HG02763 (cell line): ENCODE data around the gene MAPK7.
"Not testable (repeated sequence)": the region's sequence is repeated elsewhere in the genome, so short reads cannot be mapped to it uniquely, and the experiment has no call there.

ENCODE experiments used
- ATAC-seq: cut with Tn5 transposase; IDR thresholded peaks from one replicate; pipeline ENCODE4 v1.9.1; 2021; ENCODE audit warnings: mild to moderate bottlenecking, moderate library complexity; ENCODE audit not compliant: unreplicated experiment

MAPK7 gene

DNA sequence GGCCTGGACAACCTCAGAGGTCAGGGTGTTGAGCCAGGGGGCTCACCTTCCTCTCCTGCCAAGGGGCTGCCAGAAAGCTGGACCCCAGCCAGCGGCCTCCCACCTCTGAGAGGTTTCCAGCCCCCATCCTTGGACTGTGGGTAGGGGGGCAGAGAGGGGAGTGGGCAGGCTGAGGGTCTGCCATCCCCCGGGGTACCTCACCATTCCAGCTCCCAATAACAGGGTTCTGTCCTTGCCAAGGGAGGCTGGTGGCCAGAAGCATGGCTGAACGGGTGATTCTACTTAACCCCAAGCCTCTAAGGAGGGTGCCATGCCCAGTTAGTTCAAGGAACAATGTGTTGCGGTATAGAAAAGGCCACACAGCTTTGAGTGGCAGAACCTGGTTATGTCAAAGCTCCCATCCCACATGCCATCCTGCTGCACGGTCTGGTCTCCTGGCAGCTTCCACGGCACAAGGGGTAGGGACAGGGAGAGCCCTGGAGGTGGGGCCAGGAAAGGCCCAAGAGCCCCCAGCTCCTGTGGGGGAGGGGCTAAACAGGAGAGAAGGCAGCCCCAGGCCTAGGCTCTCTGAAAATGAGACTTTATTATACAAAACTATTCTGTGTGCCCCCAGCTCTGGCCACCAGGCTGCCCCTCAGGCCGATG lies 35.6 kb upstream of the MAPK7 start:
- no peak for ATAC-seq

- ATAC-seq, result no peak
Observed at GRCh38 chr17:19343256-19343630, 35.1 kb upstream of the MAPK7 start.

DNA sequence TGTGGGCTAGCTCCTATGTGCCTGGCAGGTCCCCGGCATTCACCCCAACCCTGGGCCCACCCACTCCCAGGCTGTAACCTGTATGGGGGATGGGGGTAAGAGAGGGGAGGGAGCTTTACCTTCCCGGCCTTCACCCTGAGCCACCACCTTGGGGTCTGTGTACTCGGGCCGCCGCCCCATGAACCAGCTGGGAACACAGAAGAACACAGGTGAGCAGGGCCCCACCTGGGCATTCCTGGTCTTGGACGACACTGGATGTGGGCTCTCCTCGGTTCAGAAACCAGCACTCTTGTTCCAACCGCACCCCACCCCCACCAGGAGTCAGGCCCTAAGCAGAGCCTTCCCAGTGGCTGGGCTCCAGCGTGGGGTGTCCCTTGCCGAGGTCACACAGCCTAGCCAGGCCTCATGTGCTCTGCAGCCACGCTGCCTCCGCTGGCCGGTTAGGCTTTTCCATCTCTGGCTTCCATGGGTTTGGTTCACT lies 34.6 kb upstream of the MAPK7 start:
- no peak for ATAC-seq

DNA sequence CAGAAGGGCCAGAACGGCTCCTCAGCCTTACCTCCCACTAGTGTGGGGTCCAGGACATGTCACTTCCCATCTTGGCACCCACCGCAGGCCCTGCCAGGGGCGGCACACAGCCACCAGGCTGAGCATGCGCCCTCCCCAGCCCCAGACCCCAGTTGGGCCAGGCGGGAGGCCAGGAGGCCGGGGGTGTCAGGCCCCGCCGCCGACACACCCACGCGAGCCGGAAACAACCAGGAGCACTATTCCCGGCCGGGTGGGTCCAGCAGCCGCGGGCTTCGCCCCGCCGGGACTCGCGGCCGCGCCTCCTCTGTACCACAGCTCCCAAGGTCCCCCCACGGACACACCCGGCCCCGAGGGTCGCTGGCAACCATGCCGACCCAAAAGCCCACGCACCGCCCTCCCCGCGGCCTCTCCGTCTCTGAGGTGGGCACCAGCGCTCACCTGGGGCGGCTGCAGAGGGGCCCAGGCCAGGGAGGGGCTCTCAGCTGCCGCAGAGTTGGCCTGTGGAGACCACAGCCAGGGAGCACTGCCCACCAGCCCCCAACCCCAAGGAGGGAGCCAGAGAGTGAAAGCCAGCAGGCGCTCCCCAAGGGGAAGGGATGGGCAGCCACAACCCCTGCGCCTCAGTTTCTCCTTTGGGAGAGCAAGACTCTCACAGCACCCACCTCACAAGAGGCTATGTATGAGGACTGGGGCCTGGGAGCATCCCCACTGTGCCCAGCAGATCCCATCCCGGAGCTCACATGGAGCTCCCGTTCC lies 33.8 kb upstream of the MAPK7 start:
- ATAC-seq, result no peak

DNA sequence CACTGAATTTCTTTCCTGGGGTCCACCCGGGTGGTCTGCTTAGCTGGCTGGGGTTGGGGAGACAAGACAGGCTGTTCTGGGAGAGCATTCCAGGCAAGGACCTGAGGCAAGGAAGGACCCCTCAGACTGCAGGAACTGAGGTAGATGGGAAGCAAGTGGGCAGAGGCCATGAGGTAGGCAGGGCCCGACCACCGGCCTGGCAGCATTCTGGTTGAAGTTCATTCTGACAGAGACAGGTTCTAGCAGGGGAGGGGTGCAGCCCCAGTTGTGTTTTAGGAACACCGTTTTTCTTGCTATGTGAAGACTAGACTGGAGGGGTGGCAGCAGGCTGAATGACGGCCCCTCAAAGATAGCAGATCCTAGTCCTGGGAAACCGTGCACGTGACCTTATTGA lies 33.2 kb upstream of the MAPK7 start:
- no peak for ATAC-seq

DNA sequence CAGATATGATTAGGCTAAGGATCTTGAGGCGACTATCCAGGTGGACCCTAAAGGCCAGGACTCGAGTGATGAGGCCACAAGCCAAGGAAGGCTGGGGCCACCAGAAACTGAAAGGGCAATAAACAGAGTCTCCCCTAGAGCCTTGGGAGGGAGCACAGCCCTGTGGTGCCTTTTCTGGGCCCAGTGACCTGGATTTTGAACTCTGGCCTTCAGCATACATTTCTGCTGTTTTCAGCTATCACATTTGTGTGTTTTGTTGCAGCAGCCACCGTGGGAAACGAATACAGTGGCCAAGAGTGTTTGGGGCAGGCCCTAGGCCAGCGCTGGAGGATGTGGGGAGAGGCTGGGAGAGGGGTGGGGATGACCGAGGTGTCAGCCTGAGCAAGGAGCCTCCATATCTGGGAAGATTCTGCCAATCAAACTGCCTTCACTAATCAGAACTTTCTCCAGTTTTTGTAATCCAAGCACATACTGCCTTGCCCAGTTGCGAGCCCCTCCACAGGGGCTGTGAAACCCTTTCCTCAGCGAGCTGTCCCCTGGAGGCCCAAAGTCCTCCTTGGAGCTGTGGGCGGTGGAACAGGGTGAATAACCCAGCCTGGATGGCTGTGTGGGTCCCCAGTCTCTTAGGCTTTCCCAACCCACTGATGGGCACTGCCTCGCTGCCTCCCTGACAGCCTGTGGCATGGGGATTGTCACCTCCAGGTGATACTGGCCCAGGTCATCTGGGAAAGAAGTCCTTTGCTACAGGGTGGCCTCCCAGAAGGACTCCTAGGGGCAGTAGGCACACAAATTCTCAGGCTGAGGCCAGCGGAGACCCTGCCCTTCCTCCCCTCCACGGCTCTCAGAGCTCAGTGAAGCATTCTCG lies 32.6 kb upstream of the MAPK7 start:
- ATAC-seq, result no peak

DNA sequence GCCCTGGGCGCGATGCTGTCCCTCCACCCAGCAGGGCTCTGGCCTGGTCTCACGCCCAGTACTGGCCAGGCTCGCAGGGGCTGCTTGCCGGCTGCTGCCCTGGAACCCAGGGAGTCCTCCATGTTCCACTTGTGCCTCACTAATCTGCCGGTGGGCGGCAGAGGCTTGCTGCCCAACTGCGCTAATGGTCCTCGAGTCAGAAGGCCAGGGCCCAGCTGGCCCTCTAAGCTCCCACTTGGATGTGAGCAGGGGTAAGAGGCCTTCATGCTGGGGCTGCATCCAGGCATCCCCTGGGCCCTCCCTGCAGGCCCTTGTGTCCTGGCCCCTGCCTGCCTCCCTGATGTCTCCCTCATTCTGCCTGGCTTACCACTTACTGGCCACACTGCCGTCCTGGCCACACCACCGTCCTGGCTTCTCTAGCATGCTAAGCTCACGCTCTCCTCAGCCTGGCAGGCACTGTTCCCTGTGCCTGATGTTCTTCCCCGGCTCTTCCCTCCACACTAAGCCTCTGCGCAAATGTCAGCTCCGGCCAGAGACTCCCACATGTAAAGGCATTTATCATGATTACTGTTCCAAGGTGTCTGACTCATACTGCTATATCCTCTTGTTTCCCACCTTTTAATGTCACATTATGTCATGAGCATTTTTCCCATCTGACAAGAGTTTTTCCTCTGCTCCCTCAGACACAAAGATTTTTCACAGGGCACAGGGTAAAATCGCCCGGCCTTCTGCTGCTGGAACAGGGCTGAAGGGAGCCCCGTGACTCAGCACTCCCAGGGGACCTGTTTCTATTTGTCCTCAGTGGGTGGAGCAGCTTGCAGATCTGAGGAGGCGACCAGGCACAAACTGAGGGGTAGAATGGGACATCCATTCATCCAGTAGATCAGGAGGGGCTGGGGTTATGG lies 31.7 kb upstream of the MAPK7 start:
- no peak for ATAC-seq

- ATAC-seq, result no peak
Observed at GRCh38 chr17:19347323-19348080, 30.8 kb upstream of the MAPK7 start.

- ATAC-seq, result no peak
Observed at GRCh38 chr17:19348081-19348650, 30.1 kb upstream of the MAPK7 start.

GRCh38 chr17:19348806-19349205 lies 29.5 kb upstream of the MAPK7 start:
- ATAC-seq, result no peak

GRCh38 chr17:19353401-19353800 lies 24.9 kb upstream of the MAPK7 start:
- ATAC-seq, result not testable (repeated sequence)

DNA sequence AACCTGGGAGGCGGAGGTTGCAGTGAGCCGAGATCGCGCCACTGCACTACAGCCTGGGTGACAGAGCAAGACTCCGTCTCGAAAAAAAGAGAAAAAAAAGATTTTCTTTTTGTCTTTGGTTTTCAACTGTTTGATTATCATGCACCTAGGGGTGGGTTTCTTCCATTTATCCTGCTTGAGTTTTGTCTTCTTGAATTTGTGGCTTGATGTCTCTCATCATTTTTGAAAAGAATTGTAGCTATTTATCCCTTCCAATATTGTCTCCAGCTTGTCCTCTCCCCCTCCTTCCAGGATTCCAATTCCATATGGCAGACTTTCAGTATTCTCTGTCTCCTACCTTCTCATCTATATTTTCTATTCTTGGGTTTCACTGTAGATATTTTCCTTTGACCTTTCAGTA lies 23.6 kb upstream of the MAPK7 start:
- no peak for ATAC-seq

- no peak for ATAC-seq
Observed at GRCh38 chr17:19357351-19357750, 20.9 kb upstream of the MAPK7 start.

DNA sequence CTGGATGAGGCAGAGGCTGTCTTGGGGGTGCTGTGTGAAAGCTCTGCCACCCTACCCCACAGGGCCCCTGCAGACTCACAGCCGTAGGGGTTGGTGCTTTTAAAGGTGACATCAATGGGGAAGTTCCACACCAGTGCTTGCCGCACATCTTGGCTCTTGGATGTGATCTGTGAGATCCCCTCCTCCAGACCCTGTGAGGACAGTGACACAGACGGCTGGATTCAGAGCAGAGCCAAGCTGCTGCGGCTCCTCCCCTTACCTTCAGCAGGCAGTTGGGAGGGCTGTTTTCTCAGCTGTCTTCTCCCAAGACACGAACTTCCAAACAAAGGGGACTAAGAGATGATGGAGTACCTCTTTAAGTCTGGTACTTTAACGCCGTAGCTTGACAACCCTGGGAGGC lies 20.5 kb upstream of the MAPK7 start:
- ATAC-seq, result no peak

DNA sequence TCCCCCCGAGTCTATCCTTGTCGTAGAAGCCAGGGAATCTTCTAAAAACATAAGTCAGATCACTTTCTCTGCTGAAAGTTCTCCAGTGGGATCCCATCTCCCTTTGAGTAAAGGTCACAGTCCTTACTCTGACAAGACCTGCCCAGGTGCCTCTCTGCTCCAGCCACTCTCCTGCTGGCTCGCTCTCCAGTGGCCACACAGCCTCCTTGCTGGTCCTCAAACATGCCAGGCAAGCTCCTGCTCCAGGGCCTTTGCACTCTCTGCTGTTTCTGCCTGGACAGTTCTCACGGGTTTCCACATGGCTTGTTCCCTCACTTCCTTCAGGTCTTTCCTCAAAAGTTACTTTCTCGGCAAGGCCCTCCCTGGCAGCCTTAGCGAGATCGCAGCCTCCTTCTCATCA lies 19.1 kb upstream of the MAPK7 start:
- ATAC-seq, result no peak

- no peak for ATAC-seq
Observed at GRCh38 chr17:19359856-19360255, 18.4 kb upstream of the MAPK7 start.

DNA sequence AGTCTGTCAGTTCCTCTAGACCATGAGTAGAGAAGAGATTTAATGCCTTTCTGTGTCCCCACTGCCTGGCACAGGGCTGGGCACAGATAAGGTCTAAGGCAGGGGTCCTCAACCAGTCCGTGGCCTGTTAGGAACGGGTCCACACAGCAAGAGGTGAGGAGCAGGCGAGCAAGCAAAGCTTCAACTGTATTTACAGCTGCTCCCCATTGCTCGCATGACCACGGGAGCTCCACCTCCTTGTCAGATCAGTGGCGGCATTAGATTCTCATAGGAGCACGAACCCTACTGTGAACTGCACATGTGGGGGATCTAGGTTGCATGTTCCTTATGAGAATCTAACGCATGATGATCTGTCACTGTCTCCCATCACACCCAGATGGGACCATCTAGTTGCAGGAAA lies 17.5 kb upstream of the MAPK7 start:
- ATAC-seq, result no peak

GRCh38 chr17:19361326-19361725 lies 17.0 kb upstream of the MAPK7 start:
- no peak for ATAC-seq

GRCh38 chr17:19361944-19362276 lies 16.4 kb upstream of the MAPK7 start:
- ATAC-seq, result no peak
